A172 (cell line): ENCODE data around the gene SMYD4. TPM values are rescaled to one million over a fixed set of nuclear protein-coding genes. Genes with fewer than 3 reads are reported as not detected.
"Not testable (repeated sequence)": the region's sequence is repeated elsewhere in the genome, so short reads cannot be mapped to it uniquely, and the experiment has no call there.

Experiments used
- DNase-seq: peaks from one replicate; pipeline ENCODE4 v3.0.0-alpha.2; 2015; ENCODE audit warnings: low spot score
- total RNA-seq: library from RNA; depleted of rRNA; stranded (reverse); fragments of >200 nt; shearing (Covaris generic); gene quantifications from 2 replicates; pipeline ENCODE4 v1.2.3, GENCODE V29; 2014

The SMYD4 gene
- total RNA-seq, 1 experiment from 2014 or later: 7.7 TPM

DNA sequence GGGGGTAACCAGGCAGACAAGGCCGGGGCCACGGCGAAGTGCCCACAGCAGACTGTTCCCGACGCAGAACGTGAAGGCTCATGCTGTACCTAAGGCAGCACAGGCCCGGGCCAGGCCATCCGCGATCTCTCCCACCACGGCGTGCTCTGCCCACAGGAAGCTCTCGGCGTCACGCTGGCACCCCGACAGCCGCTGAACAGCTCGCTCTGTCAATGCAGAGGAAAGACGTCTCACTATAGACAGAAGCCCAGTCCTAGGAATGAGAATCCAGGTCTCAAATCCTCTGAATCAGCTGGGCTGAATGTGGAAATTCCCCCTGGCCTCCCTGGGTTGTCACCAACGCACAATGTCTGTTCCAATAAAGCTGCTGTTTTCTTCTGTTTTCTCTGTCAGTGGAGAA, 46.4 kb downstream of the SMYD4 start:
- DNase-seq: no peak

DNA sequence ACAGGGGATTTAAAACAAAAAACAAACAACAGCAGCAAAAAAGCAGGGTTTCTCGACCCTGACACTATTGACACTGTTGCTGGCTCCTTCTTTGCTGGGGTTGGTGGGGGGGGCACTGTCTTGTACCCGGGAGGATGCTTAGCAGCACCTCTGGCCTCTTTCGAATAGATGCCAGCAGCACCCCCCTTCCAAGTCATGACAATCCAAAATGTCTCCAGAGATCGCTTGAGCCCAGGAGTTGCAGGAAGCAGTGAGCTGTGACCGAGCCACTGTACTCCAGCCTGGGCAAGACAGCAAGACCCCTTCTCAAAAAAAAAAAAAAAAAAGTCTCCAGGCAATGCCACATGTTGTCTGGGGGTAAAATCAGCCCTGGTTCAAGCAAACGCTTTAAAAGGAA, 47.5 kb downstream of the SMYD4 start:
- no peak for DNase-seq

DNA sequence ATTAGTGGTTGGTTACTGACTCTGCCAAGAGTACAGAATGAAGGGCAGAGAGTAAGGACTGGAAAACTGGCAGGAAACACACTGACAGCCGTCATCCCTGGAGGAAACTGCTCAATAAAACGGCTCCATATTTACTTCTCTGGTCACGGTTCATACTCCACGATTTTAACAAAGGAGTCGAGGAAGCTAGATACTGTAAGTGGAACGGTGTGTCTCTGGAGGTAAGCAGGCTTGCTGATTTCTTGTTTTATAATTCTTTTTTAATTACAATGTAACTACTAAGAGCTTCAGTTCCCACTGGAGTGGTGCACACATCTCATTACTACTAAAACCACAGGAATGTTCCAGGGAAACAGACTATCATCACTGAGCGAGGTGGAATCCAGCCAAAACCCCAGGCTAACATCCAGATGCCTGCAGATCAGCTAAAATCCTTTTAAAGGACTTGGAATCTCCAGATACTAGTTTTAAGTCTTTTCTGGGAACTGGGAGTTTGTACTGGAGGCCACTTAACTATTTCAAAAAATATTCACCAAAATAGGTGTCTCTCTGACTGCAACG, 50.1 kb downstream of the SMYD4 start:
- peak; percentile 97 for DNase-seq

DNA sequence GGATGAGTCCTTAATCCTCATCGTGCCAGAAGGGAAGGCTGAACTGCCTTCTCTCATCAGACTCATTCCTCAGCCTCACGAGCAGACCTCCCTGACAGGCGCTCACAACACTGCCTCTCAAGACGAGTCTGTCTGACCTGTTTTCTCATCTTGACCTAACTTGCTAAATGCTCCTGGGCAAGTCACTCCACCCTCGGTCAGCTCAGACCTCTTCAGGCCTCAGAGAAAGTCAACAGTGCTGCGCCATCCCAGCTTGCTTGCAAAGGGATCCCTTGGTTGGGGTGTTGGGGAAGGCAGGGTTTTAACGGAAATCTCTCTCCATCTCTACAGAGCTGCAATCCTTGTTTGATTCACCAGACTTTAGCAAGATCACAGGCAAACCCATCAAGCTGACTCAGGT, 52.8 kb downstream of the SMYD4 start:
- DNase-seq: no peak

DNA sequence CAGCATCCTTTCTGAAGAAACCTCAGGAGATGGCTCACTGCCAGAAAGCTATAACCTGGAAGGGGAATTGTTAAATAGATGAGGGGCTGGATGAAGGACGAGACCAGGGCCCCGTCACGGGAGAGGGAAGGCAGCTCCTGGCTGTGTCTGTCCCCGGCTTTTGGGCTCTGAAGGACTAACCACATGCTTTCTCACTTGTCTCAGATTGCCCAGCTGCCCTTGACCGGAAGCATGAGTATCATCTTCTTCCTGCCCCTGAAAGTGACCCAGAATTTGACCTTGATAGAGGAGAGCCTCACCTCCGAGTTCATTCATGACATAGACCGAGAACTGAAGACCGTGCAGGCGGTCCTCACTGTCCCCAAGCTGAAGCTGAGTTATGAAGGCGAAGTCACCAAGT, 53.4 kb downstream of the SMYD4 start:
- DNase-seq: no peak

DNA sequence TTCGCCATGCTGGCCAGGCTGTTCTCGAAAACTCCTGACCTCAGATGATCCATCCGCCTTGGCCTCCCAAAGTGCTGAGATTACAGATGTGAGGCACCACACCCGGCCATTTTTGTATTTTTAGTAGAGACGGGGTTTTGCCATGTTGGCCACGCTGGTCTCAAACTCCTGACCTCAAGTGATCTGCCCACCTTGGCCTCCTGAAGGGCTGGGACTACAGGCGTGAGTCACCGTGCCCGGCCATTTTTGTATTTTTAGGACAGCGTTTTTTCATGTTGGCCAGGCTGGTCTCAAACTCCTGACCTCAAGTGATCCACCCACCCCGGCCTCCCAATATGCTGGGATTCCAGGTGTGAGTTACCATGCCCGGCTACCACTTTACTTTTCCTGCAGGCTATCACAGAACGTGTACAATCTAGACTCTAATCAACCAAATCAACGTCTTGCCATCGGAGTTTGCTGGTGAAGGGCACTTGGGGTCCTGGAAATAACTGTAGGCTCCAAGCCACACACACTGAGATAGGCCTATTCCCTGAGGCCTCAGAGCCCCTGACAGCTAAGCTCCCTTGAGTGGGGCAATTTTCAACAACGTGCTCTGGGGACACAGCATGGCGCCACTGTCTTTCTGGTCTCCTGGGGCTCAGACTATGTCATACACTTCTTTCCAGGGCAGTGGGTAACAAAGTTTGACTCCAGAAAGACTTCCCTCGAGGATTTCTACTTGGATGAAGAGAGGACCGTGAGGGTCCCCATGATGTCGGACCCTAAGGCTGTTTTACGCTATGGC, 55.1 kb downstream of the SMYD4 start:
- no peak for DNase-seq

DNA sequence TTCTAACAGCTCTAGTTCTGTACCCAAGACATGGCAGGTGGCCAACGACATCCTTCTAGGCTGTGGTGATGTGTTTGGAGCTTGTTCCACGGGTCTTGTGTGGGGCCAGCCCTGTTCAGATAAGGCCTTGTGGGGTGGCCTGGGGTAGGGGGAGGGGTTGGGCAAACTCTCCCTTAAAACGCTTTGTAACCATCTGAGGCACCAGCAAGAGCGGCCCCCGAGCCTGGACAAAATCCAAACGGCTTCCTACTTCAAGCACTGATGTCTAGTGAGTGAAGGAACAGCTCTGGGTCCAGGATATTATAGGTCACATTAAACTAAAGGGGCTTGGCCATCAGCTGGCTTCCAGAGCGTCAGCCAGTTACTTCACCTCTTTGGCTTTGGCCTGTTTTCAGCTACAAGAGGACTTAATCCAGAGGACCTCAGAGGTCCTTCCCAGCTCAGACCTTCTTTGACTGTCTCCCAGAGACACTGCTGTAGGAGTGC, 56.0 kb downstream of the SMYD4 start:
- no peak for DNase-seq

DNA sequence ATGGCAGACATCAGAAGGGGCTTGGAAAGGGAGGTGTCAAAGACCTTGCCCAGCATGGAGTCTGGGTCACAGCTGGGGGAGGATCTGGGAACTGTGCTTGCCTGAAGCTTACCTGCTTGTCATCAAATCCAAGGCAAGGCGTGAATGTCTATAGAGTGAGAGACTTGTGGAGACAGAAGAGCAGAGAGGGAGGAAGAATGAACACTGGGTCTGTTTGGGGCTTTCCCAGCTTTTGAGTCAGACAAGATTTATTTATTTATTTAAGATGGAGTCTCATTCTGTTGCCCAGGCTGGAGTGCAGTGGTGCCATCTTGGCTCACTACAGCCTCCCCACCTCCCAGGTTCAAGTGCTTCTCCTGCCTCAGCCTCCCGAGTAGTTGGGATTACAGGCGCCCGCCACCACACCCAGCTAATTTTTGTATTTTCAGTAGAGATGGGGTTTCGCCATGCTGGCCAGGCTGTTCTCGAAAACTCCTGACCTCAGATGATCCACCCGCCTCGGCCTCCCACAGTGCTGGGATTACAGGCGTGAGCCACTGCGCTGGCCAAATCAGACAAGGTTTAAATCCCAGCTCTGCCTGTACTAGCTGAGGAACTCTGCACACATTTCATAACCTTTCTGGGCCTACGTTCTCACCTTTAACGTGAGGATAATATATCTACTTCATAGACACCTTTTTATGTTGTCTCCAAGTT, 56.6 kb downstream of the SMYD4 start:
- DNase-seq: peak; percentile 59

DNA sequence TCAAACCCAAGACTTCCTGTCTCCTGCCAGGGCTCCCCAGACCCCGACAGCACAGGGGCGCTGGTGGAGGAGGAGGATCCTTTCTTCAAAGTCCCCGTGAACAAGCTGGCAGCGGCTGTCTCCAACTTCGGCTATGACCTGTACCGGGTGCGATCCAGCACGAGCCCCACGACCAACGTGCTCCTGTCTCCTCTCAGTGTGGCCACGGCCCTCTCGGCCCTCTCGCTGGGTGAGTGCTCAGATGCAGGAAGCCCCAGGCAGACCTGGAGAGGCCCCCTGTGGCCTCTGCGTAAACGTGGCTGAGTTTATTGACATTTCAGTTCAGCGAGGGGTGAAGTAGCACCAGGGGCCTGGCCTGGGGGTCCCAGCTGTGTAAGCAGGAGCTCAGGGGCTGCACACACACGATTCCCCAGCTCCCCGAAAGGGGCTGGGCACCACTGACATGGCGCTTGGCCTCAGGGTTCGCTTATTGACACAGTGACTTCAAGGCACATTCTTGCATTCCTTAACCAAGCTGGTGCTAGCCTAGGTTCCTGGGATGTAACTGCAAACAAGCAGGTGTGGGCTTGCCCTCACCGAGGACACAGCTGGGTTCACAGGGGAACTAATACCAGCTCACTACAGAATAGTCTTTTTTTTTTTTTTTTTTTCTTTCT, 59.8 kb downstream of the SMYD4 start:
- DNase-seq: no peak

DNA sequence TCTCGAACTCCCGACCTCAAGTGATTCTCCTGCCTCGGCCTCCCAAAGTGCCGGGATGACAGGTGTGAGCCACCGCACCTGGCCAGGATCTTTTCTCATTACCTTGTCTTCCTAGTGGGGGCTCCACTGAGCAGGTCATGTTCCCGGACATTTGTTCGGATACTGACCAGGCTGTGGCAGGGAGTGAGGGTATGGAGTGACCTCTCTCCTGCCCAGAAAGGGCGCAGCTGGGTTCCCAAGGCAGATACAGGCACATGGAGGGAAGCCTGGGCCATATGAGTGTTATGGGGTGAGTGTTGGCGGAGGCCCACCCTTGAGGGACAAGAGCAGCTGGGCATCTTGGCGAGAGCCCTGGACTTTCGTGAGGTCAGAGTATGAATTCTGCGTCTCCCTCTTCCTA, 62.3 kb downstream of the SMYD4 start:
- DNase-seq: no peak

DNA sequence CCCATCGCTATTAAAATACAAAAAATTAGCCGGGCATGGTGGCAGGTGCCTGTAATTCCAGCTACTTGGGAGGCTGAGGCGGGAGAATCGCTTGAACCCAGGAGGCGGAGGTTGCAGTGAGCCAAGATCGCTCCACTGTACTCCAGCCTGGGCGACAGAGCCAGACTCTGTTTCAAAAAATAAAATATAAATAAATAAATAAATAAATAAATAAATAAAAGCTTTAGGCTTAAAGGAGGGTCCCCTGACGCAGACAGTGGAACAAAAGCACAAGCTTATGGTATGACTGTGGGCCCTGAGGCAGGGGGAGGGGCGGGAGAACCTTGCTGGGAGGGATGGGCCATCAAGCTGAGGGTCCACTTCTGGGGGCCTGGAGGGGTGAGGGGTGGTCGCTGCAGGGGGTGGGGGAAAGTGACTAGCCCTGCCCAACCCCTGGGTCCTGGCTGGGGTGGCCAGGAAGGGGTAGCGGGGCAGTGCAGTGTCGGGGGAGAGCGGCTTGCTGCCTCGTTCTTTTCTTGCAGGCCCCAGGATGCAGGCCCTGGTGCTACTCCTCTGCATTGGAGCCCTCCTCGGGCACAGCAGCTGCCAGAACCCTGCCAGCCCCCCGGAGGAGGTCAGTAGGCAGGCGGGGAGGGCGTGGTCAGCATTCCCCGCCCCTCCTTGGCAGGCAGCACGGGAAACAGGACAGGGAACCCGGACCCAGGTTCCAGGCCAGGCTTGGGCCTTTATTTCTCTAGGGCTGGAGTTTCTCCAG, 63.1 kb downstream of the SMYD4 start:
- no peak for DNase-seq

DNA sequence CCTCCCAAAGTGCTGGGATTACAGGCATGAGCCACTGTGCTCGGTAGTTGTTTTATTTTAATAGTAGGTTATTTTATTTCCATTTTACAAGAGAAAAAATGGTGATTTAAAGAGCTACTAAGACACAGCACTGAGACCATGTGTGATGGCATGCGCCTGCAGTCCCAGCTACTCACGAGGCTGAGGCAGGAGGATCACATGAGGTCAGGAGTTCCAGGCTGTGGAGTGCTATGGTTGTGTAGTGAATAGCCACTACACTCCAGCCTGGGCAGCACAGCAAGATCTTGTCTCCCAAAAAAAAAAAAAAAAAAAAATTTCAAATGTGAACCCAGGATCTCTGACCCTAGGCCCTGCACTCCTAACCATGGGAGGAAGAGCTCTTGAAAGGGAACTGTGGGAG, 64.1 kb downstream of the SMYD4 start:
- no peak for DNase-seq

DNA sequence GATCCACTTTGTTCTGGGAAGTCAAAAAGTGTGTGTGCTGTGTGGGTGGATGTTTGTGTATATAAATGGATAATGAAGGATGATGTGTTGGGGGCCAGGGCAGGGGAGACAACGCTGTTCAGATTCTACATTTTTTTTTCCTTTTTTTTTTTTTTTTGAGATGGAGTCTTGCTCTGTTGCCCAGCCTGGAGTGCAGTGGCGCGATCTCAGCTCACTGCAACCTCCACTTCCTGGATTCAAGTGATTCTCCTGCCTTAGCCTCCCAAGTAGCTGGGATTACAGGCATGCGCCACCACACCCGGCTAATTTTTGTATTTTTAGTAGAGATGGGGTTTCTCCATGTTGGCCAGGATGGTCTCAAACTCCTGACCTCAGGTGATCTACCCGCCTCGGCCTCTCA, 65.0 kb downstream of the SMYD4 start:
- not testable (repeated sequence) for DNase-seq

DNA sequence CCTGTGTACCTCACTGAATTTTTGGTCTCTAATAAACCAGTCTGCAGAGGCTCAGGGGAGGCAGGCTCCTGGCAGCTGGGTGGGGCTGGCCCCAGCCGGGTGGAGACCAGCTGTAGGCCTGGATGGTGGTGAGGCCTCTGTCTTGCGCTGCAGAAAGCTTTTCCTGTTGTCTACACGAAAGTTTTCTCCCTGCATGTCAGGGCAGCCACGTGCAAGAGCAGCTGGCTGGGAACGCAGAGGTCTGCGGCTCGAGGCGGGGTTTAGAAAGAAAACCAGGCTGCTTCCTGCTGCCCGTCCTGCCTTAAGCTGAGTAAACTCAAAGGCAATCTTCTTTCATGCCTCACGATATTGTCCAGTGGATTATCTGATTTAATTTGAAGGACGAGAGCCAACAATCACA, 65.4 kb downstream of the SMYD4 start:
- DNase-seq: no peak

DNA sequence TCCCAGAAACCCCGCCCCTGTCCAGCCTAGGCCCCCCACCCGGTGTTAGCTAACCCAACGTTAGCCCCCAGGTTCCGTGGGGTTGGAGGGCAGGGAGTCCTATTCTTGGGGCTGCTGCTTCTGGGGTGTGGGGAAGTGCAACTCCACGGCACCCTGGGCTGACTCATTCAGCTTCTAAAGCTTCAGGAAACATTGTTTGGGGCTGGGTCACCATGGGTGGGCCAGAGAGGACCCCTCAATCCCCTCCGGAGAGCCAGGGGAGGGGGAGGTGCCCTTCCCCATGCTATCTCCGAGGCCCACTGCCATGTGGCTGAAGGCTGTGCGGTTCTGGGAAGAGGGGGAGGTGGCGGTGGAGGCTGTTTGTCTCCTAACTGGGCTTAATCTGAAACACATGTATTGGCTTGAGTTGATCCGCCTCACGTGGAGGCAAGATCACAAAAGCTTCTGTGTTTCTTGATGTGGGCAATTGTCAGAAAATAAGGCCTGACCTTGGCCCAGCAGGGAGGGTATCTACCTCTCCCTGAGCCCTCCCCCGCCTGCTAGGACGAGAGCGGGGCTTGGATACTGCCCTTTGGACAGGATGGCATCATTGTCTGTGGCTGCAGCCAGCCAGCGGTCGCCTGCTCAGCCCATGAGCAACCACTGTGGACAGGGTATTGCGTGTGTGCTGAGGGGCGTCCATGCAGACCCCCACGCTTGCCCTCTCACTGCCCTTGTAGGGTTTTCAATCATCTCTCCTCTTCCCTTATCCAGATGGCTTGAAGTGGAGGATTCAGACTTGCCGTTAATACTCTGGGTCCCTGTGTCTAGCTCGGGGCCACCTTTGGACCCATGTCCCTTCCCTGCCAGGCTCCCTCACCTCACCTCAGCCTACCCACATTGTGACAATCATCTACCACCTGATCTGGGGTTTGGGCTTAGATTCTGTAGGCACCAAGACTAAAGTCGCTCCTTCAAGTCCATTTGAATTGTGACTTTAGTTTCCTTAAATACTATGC, 66.5 kb downstream of the SMYD4 start:
- no peak for DNase-seq

DNA sequence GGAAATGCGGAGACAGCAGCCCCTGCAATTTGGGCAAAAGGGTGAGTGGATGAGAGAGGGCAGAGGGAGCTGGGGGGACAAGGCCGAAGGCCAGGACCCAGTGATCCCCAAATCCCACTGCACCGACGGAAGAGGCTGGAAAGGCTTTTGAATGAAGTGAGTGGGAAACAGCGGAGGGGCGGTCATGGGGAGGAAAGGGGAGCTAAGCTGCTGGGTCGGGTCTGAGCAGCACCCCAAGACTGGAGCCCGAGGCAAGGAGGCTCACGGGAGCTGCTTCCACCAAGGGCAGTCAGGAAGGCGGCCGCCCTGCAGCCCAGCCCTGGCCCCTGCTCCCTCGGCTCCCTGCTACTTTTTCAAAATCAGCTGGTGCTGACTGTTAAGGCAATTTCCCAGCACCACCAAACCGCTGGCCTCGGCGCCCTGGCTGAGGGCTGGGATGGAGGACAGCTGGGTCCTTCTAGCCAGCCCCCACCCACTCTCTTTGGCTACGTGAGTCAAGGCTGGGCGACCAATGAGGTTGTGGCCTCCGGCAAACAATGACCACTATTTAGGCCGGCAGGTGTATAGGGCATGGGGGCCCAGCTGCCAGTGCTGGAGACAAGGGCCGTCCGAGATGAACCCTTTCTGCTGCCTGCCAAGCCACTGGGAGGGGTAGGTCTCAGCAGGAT, 67.3 kb downstream of the SMYD4 start:
- no peak for DNase-seq

DNA sequence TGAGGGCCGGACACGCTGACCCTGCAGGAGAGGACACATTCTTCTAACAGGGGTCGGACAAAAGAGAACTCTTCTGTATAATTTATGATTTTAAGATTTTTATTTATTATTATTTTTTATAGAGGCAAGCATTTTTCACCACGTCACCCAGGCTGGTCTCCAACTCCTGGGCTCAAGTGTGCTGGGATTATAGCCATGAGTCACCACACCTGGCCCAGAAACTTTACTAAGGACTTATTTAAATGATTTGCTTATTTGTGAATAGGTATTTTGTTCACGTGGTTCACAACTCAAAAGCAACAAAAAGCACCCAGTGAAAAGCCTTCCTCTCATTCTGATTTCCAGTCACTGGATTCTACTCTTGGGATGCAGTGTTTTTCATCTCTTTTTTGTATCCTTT, 70.2 kb downstream of the SMYD4 start:
- no peak for DNase-seq

DNA sequence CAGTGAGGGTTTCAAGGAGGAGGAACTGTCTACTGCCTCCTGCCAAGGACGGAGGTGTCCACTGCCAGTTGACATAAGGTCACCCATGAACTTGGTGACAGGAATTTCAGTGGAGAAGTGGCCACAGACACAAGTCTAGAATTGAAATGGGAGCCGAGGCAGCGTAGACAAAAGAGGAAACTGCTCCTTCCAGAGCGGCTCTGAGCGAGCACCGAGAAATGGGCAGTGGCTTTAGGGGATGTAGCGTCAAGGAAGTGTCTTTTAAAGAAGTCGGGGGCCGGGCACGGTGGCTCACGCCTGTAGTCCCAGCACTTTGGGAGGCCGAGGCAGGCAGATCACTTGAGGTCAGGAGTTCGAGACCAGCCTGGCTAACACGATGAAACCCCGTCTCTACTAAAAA, 70.9 kb downstream of the SMYD4 start:
- DNase-seq: no peak

DNA sequence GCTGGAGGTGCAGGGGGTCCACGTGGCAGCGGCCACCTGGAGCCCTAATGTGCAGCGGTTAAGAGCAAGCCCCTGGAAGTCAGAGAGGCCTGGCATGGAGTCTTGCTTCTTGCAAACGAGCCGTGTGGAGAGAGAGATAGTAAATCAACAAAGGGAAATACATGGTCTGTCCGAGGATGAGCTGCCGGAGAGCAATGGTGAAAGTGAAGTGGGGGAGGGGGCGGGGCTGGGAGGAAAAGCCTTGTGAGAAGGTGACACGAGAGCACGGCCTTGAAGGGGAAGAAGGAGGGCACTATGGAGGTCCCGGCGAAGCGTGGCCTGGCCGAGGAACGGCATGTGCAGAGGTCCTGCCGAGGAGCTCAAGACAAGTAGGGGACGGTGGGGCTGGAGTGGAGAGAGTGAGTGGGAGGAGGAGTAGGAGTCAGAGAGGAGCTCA, 73.9 kb downstream of the SMYD4 start:
- DNase-seq: no peak
